Effector CD8-positive, alpha-beta T cell (primary cell): ENCODE data around the gene IL17C.

Experiments used
- DNase-seq: peaks from one replicate; lab custom pipeline; 2025; lab: John Stamatoyannopoulos, UW

IL17C gene

GRCh38 chr16:88645455-88645854 lies 7.1 kb downstream of the IL17C start:
- DNase-seq: no peak

- DNase-seq: no peak
Measured at GRCh38 chr16:88645941-88646340, 7.6 kb downstream of the IL17C start.

- DNase-seq: no peak
Measured at GRCh38 chr16:88646345-88647034, 8.1 kb downstream of the IL17C start.

GRCh38 chr16:88647178-88648070 lies 9.1 kb downstream of the IL17C start:
- no peak for DNase-seq

- no peak for DNase-seq
Measured at GRCh38 chr16:88649195-88649923, 11.0 kb downstream of the IL17C start.

GRCh38 chr16:88649924-88650748 lies 11.8 kb downstream of the IL17C start:
- DNase-seq: no peak

- DNase-seq: peak; percentile 71
Measured at GRCh38 chr16:88650749-88651275, 12.4 kb downstream of the IL17C start, which contains the start of gene CYBA. TSS of gene CYBA (minus strand) at chr16:88651053. CDS start at chr16:88651013, 40 bp downstream.

GRCh38 chr16:88651276-88651988 lies 13.1 kb downstream of the IL17C start:
- DNase-seq: peak; percentile 47

GRCh38 chr16:88651989-88652761 lies 13.8 kb downstream of the IL17C start:
- no peak for DNase-seq

GRCh38 chr16:88652762-88653063 lies 14.3 kb downstream of the IL17C start:
- DNase-seq: no peak

GRCh38 chr16:88653101-88653500 lies 14.7 kb downstream of the IL17C start:
- DNase-seq: no peak

- DNase-seq: no peak
Measured at GRCh38 chr16:88653596-88654362, 15.4 kb downstream of the IL17C start.

- no peak for DNase-seq
Measured at GRCh38 chr16:88654363-88655052, 16.1 kb downstream of the IL17C start.

- DNase-seq: no peak
Measured at GRCh38 chr16:88655053-88655732, 16.8 kb downstream of the IL17C start.

GRCh38 chr16:88655733-88656281 lies 17.4 kb downstream of the IL17C start:
- DNase-seq: no peak

GRCh38 chr16:88656291-88656980 lies 18.1 kb downstream of the IL17C start:
- no peak for DNase-seq

GRCh38 chr16:88657371-88657770 lies 19.0 kb downstream of the IL17C start:
- no peak for DNase-seq
